HL-60 (cell line): ENCODE measurements around the gene SEZ6L2.

Source experiments
- DNase-seq, 2 experiments: peaks; one replicate each; pipeline ENCODE4 v3.0.0-alpha.2; 2010 to 2020; ENCODE audit warnings: low read depth in 1 of 2, low spot score in 1 of 2
- H3K27ac ChIP-seq: fragments of 250-450 bp; sonication (Bioruptor Pico); replicated peaks from 2 replicates; pipeline ENCODE4 v1.5.1; 2020; ENCODE audit warnings: mild to moderate bottlenecking, moderate library complexity
- H3K27me3 ChIP-seq: fragments of 250-450 bp; sonication (Bioruptor Pico); 2 replicates; pipeline ENCODE4 v1.5.1; 2021; ENCODE audit warnings: mild to moderate bottlenecking, moderate library complexity; ENCODE audit not compliant: insufficient read depth, poor library complexity, severe bottlenecking
- H3K4me3 ChIP-seq: replicated peaks from 2 replicates; pipeline ENCODE4 v1.5.1; 2011; ENCODE audit warnings: mild to moderate bottlenecking, control low read depth, low read length; ENCODE audit not compliant: insufficient read depth
- GABPA ChIP-seq: IDR thresholded peaks from 2 replicates; pipeline ENCODE4 v1.6.1; 2012; ENCODE audit warnings: low read depth
- POLR2AphosphoS5 ChIP-seq: IDR thresholded peaks from 2 replicates; pipeline ENCODE4 v1.6.1; 2012; ENCODE audit warnings: low read depth
- SPI1 ChIP-seq: IDR thresholded peaks from 2 replicates; pipeline ENCODE4 v1.6.1; 2012; ENCODE audit warnings: low read depth, mild to moderate bottlenecking, borderline replicate concordance
- TF ChIP-seq, protein P1 (sequence below): IDR thresholded peaks from one replicate; pipeline ENCODE4 v1.5.1; 2011; ENCODE audit warnings: low read length, control low read depth, inconsistent platforms; ENCODE audit not compliant: insufficient read depth
- TF ChIP-seq, protein P2 (sequence below): IDR thresholded peaks from 2 replicates; pipeline ENCODE4 v1.6.1; 2012; ENCODE audit warnings: low read depth; ENCODE audit not compliant: insufficient replicate concordance

SEZ6L2 gene

DNA sequence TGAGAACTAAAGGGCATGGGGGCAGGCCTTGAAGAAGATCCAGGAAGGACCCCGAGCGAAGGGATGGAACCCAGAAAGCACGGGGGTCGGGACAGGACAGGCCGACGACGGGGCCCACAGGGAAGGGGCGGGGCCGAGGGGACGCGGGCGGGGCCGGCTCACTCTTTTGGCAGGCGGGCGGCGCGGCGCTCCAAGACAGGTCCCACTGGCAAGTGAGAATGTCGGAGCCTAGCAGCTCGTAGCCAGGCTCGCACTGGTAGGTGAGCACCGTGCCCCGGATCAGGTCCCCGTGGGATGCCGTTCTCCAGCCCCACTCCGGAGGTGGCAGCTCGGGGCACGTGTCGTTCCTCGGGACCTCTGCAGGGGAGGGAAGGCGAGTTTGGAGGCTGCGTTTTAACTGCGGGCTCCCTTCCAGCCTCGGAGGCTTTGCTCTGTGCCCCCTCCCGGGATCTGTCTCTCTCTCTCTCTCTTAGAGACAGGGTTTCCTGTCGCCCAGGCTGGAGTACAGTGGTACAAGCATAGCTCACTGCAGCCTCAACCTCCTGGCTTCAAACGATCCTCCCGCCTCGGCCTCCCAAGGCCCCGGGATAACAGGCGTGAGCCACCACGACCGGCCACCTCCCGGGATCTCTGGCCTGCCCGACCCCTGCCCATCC is 22.6 kb downstream of the SEZ6L2 start:
- no peak for DNase-seq
- H3K4me3 ChIP-seq, result peak overlapping the region; percentile 10
- no peak overlapping the region for H3K27ac ChIP-seq
- peaks cover 18% of the 10 kb centered on the region for H3K27me3 ChIP-seq
- no peak for TF ChIP-seq SPI1
- no peak for TF ChIP-seq GABPA
- TF ChIP-seq, protein P1, sequence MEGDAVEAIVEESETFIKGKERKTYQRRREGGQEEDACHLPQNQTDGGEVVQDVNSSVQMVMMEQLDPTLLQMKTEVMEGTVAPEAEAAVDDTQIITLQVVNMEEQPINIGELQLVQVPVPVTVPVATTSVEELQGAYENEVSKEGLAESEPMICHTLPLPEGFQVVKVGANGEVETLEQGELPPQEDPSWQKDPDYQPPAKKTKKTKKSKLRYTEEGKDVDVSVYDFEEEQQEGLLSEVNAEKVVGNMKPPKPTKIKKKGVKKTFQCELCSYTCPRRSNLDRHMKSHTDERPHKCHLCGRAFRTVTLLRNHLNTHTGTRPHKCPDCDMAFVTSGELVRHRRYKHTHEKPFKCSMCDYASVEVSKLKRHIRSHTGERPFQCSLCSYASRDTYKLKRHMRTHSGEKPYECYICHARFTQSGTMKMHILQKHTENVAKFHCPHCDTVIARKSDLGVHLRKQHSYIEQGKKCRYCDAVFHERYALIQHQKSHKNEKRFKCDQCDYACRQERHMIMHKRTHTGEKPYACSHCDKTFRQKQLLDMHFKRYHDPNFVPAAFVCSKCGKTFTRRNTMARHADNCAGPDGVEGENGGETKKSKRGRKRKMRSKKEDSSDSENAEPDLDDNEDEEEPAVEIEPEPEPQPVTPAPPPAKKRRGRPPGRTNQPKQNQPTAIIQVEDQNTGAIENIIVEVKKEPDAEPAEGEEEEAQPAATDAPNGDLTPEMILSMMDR, result no peak
- TF ChIP-seq, protein P2, sequence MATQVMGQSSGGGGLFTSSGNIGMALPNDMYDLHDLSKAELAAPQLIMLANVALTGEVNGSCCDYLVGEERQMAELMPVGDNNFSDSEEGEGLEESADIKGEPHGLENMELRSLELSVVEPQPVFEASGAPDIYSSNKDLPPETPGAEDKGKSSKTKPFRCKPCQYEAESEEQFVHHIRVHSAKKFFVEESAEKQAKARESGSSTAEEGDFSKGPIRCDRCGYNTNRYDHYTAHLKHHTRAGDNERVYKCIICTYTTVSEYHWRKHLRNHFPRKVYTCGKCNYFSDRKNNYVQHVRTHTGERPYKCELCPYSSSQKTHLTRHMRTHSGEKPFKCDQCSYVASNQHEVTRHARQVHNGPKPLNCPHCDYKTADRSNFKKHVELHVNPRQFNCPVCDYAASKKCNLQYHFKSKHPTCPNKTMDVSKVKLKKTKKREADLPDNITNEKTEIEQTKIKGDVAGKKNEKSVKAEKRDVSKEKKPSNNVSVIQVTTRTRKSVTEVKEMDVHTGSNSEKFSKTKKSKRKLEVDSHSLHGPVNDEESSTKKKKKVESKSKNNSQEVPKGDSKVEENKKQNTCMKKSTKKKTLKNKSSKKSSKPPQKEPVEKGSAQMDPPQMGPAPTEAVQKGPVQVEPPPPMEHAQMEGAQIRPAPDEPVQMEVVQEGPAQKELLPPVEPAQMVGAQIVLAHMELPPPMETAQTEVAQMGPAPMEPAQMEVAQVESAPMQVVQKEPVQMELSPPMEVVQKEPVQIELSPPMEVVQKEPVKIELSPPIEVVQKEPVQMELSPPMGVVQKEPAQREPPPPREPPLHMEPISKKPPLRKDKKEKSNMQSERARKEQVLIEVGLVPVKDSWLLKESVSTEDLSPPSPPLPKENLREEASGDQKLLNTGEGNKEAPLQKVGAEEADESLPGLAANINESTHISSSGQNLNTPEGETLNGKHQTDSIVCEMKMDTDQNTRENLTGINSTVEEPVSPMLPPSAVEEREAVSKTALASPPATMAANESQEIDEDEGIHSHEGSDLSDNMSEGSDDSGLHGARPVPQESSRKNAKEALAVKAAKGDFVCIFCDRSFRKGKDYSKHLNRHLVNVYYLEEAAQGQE, result no peak
- no peak for TF ChIP-seq POLR2AphosphoS5

DNA sequence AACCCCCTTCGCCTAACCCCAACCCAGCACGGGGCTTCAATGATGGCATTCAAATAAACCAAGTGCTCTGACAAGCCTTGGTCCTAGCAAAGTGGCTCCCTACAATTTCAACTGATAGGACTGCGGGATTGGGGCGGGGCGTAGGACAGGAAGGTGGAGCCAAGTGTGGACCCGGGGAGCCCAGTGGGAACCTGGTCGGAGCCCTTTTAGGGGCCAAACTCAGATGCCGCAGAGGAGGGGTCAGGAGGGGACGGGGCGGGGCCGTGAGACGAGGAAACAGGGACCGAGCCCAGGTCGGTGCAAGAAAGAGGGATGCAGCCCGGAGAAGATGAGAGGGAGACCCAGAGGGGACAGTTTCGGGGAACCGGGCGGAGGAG is 23.1 kb downstream of the SEZ6L2 start:
- Histone ChIP-seq H3K27me3 (peaks cover 18% of the 10 kb centered on the region), H3K27ac (no peak overlapping the region), H3K4me3 (peak overlapping the region; percentile 10)
- no peak for TF ChIP-seq POLR2AphosphoS5
- TF ChIP-seq, protein P2, result no peak
- TF ChIP-seq SPI1, result no peak
- no peak for TF ChIP-seq GABPA
- TF ChIP-seq, protein P1, result no peak
- no peak for DNase-seq

DNA sequence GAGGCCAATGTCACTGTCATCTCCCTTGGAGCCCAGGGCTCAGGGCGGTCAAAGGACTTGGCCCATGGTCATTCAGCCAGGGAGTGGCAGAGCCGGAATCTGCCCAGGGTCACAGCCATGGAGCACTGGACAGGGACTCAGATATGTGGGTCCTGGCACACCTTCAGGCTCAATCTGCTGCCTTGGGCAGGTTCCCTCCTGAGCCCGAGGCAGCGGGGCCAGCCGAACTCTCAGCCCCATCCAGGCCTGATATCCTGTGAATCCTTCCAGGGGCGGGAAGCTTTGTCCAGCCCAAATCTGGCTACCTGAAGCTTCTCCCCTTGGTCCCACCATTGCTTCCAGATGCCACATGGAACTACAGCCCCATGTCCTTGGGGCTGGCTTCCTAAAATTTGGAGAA is 24.1 kb downstream of the SEZ6L2 start:
- no peak overlapping the region for H3K4me3 ChIP-seq
- no peak for DNase-seq
- H3K27ac ChIP-seq, result no peak overlapping the region
- H3K27me3 ChIP-seq, result peaks cover 18% of the 10 kb centered on the region
- TF ChIP-seq GABPA, result no peak
- TF ChIP-seq, protein P1, result no peak
- no peak for TF ChIP-seq SPI1
- TF ChIP-seq POLR2AphosphoS5, result no peak
- TF ChIP-seq, protein P2, result no peak
